Neural crest cell (in vitro differentiated cells): ENCODE data around the gene KIFC1. TPM values are rescaled to one million over a fixed set of nuclear protein-coding genes. Genes with fewer than 3 reads are reported as not detected.
"Not testable (repeated sequence)": the region's sequence is repeated elsewhere in the genome, so short reads cannot be mapped to it uniquely, and the experiment has no call there.

ENCODE experiments used
- DNase-seq: peaks from one replicate; pipeline ENCODE4 v3.0.0; 2021; ENCODE audit warnings: low read depth, mixed read lengths, low spot score
- H3K27ac Mint-ChIP-seq: one replicate; pipeline ENCODE4 v1.8.0; 2021; ENCODE audit warnings: mild to moderate bottlenecking, mixed read lengths; ENCODE audit not compliant: unreplicated experiment
- H3K27me3 Mint-ChIP-seq: 2 replicates; pipeline ENCODE4 v1.8.0; 2021; ENCODE audit warnings: low read depth, mild to moderate bottlenecking, mixed read lengths
- H3K36me3 Mint-ChIP-seq: 2 replicates; pipeline ENCODE4 v1.8.0; 2021; ENCODE audit warnings: low read depth, mild to moderate bottlenecking, mixed read lengths
- H3K4me1 Mint-ChIP-seq: 2 replicates; pipeline ENCODE4 v1.8.0; 2021; ENCODE audit warnings: mixed read lengths
- H3K4me3 Mint-ChIP-seq: one replicate; pipeline ENCODE4 v1.8.0; 2021; ENCODE audit warnings: mild to moderate bottlenecking, mixed read lengths
- H3K9me3 Mint-ChIP-seq: 2 replicates; pipeline ENCODE4 v1.8.0; 2021; ENCODE audit warnings: mixed read lengths
- CTCF ChIP-seq: fragments of 200-600 bp; sonication (generic); conservative IDR thresholded peaks from 2 replicates; pipeline ENCODE4 v1.5.0; 2021; ENCODE audit warnings: antibody characterized with exemption, mild to moderate bottlenecking
- total RNA-seq: library from RNA; stranded (reverse); gene quantifications from 2 replicates; pipeline ENCODE4 v1.2.1, GENCODE V29; 2021

KIFC1 gene
- total RNA-seq, 1 donor from 2014 or later = 124 TPM

GRCh38 chr6:33391922-33392594 is 435 bp downstream of the KIFC1 start:
- H3K27me3 Mint-ChIP-seq = no peaks in the 10 kb centered on the region
- H3K4me1 Mint-ChIP-seq = peaks cover 51% of the 10 kb centered on the region
- H3K27ac Mint-ChIP-seq = peak overlapping the region; percentile 97
- H3K9me3 Mint-ChIP-seq = no peaks in the 10 kb centered on the region
- DNase-seq = no peak
- TF ChIP-seq CTCF = no peak
- H3K36me3 Mint-ChIP-seq = peaks cover 9% of the 10 kb centered on the region
- H3K4me3 Mint-ChIP-seq = peak overlapping the region; percentile 98

- Mint-ChIP-seq H3K27me3 (no peaks in the 10 kb centered on the region), H3K27ac (peak overlapping the region; percentile 97), H3K4me3 (peak overlapping the region; percentile 98), H3K36me3 (peaks cover 9% of the 10 kb centered on the region), H3K9me3 (no peaks in the 10 kb centered on the region), H3K4me1 (peaks cover 51% of the 10 kb centered on the region)
- no peak for TF ChIP-seq CTCF
- no peak for DNase-seq
These were observed 949 bp downstream of the KIFC1 start for GRCh38 chr6:33392595-33392948.

- Mint-ChIP-seq H3K4me1 (peaks cover 51% of the 10 kb centered on the region), H3K4me3 (peak overlapping the region; percentile 98), H3K36me3 (peaks cover 13% of the 10 kb centered on the region), H3K9me3 (no peaks in the 10 kb centered on the region), H3K27me3 (no peaks in the 10 kb centered on the region), H3K27ac (peak overlapping the region; percentile 66)
- DNase-seq = no peak
- no peak for TF ChIP-seq CTCF
These were observed 1.4 kb downstream of the KIFC1 start for GRCh38 chr6:33392979-33393378.

GRCh38 chr6:33397541-33397940 is 5.9 kb downstream of the KIFC1 start:
- Mint-ChIP-seq H3K9me3 (no peaks in the 10 kb centered on the region), H3K27me3 (no peaks in the 10 kb centered on the region), H3K4me1 (peaks cover 32% of the 10 kb centered on the region), H3K36me3 (peaks cover 20% of the 10 kb centered on the region), H3K4me3 (no peak overlapping the region), H3K27ac (no peak overlapping the region)
- no peak for TF ChIP-seq CTCF
- no peak for DNase-seq

GRCh38 chr6:33398601-33399000 is 7.0 kb downstream of the KIFC1 start:
- peaks cover 23% of the 10 kb centered on the region for H3K36me3 Mint-ChIP-seq
- H3K9me3 Mint-ChIP-seq = not testable (repeated sequence)

GRCh38 chr6:33399881-33400280 is 8.3 kb downstream of the KIFC1 start:
- not testable (repeated sequence) for DNase-seq, H3K27ac Mint-ChIP-seq, H3K27me3 Mint-ChIP-seq, H3K9me3 Mint-ChIP-seq
- H3K36me3 Mint-ChIP-seq = peaks cover 31% of the 10 kb centered on the region
- peaks cover 18% of the 10 kb centered on the region for H3K4me1 Mint-ChIP-seq
- peak overlapping the region; percentile 23 for H3K4me3 Mint-ChIP-seq

More at GRCh38 chr6:33398601-33399000, 7.0 kb downstream of the KIFC1 start:
- not testable (repeated sequence) for H3K27ac Mint-ChIP-seq, H3K4me3 Mint-ChIP-seq, DNase-seq, H3K27me3 Mint-ChIP-seq
- H3K4me1 Mint-ChIP-seq = peaks cover 24% of the 10 kb centered on the region
